PC-3 (cell line): Measurements from ENCODE around the gene ETNK2.

ENCODE experiments used
- EZH2 ChIP-seq: fragments of 300-600 bp; sonication (generic); IDR thresholded peaks from one replicate; pipeline ENCODE4 v1.6.1; 2017; ENCODE audit warnings: antibody characterized with exemption, mild to moderate bottlenecking, low read length; ENCODE audit not compliant: unreplicated experiment
- EZH2phosphoT487 ChIP-seq: fragments of 300-600 bp; sonication (generic); IDR thresholded peaks from 2 replicates; pipeline ENCODE4 v1.6.1; 2018; ENCODE audit warnings: mild to moderate bottlenecking, antibody characterized with exemption, low read length, borderline replicate concordance
- TF ChIP-seq, protein P1 (sequence below): fragments of 300-600 bp; sonication (generic); conservative IDR thresholded peaks from 2 replicates; pipeline ENCODE4 v1.5.1; 2017; ENCODE audit warnings: antibody characterized with exemption, low read depth, mild to moderate bottlenecking, low read length

- TF ChIP-seq EZH2 (no peak), EZH2phosphoT487 (no peak)
- TF ChIP-seq, protein P1, sequence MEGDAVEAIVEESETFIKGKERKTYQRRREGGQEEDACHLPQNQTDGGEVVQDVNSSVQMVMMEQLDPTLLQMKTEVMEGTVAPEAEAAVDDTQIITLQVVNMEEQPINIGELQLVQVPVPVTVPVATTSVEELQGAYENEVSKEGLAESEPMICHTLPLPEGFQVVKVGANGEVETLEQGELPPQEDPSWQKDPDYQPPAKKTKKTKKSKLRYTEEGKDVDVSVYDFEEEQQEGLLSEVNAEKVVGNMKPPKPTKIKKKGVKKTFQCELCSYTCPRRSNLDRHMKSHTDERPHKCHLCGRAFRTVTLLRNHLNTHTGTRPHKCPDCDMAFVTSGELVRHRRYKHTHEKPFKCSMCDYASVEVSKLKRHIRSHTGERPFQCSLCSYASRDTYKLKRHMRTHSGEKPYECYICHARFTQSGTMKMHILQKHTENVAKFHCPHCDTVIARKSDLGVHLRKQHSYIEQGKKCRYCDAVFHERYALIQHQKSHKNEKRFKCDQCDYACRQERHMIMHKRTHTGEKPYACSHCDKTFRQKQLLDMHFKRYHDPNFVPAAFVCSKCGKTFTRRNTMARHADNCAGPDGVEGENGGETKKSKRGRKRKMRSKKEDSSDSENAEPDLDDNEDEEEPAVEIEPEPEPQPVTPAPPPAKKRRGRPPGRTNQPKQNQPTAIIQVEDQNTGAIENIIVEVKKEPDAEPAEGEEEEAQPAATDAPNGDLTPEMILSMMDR = no peak
Observed at GRCh38 chr1:204115116-204115515, 36.7 kb downstream of the ETNK2 start.
